Naive thymus-derived CD4-positive, alpha-beta T cell (primary cell): ENCODE data around the gene MAP4K5. TPM values are rescaled to one million over a fixed set of nuclear protein-coding genes. Genes with fewer than 3 reads are reported as not detected.

Experiments
- ATAC-seq: fragments of 150-1000 bp; cut with Tn5 transposase; 2 replicates; pipeline ENCODE4 v1.10.0; 2021; ENCODE audit warnings: mild to moderate bottlenecking, moderate library complexity
- CTCF ChIA-PET: fragments of 350-600 bp; sonication (Branson Sonifier 250); formaldehyde crosslinking; loops from one replicate; lab custom pipeline; 2021; ENCODE audit warnings: antibody characterized with exemption; lab: Charles Lee
- POLR2A ChIA-PET: fragments of 350-600 bp; sonication (Branson Sonifier 250); formaldehyde crosslinking; loops from one replicate; lab custom pipeline; 2021; ENCODE audit warnings: antibody characterized with exemption, inconsistent platforms; lab: Charles Lee
- DNase-seq, 9 donors: peaks; one replicate each; pipeline versions ENCODE4 v3.0.0 to v3.0.0-alpha.2; 2020 to 2022; ENCODE audit warnings: mixed read lengths in 1 of 9
- H3K27ac ChIP-seq: one replicate; pipeline ENCODE4 v1.7.0; 2013; ENCODE audit warnings: mild to moderate bottlenecking, low read depth, low read length, moderate library complexity
- H3K27me3 ChIP-seq, 2 donors: one replicate each; pipeline ENCODE4 v1.7.0; 2013; ENCODE audit warnings: low read length in 2 of 2, mild to moderate bottlenecking in 2 of 2, moderate library complexity in 2 of 2; ENCODE audit not compliant: control insufficient read depth in 2 of 2, insufficient read depth in 2 of 2
- H3K36me3 ChIP-seq, 3 experiments: 1 replicate in 2 of 3; 2 replicates in 1 of 3; pipeline ENCODE4 v1.7.0; 2013; ENCODE audit warnings: low read length in 3 of 3, mild to moderate bottlenecking in 3 of 3, moderate library complexity in 1 of 3; ENCODE audit not compliant: insufficient read depth in 3 of 3, control insufficient read depth in 2 of 3
- H3K4me1 ChIP-seq, 2 donors: one replicate each; pipeline ENCODE4 v1.7.0; 2013; ENCODE audit warnings: low read length in 2 of 2, mild to moderate bottlenecking in 2 of 2, moderate library complexity in 1 of 2; ENCODE audit not compliant: control insufficient read depth in 2 of 2, insufficient read depth in 2 of 2
- H3K4me3 ChIP-seq: 2 replicates; pipeline ENCODE4 v1.7.0; 2013; ENCODE audit warnings: mild to moderate bottlenecking, low read length
- H3K9me3 ChIP-seq, 3 experiments: 1 replicate in 2 of 3; 2 replicates in 1 of 3; pipeline ENCODE4 v1.7.0; 2013; ENCODE audit warnings: low read length in 3 of 3; ENCODE audit not compliant: control insufficient read depth in 2 of 3
- H3K27ac Mint-ChIP-seq, 9 donors: one replicate each; pipeline ENCODE4 v1.8.0; 2020 to 2022; ENCODE audit warnings: mixed read lengths in 9 of 9, mild to moderate bottlenecking in 8 of 9, moderate library complexity in 5 of 9, inconsistent platforms in 2 of 9
- H3K27me3 Mint-ChIP-seq, 5 donors: one replicate each; pipeline ENCODE4 v1.8.0; 2021 to 2022; ENCODE audit warnings: mixed read lengths in 5 of 5, mild to moderate bottlenecking in 1 of 5
- H3K36me3 Mint-ChIP-seq, 5 donors: one replicate each; pipeline ENCODE4 v1.8.0; 2020 to 2022; ENCODE audit warnings: mixed read lengths in 5 of 5, mild to moderate bottlenecking in 3 of 5, inconsistent platforms in 1 of 5
- H3K4me1 Mint-ChIP-seq, 7 donors: one replicate each; pipeline ENCODE4 v1.8.0; 2020 to 2022; ENCODE audit warnings: mixed read lengths in 7 of 7, mild to moderate bottlenecking in 3 of 7, inconsistent platforms in 1 of 7
- H3K4me3 Mint-ChIP-seq, 10 donors: one replicate each; pipeline ENCODE4 v1.8.0; 2020 to 2022; ENCODE audit warnings: mild to moderate bottlenecking in 10 of 10, mixed read lengths in 10 of 10, moderate library complexity in 6 of 10, inconsistent platforms in 2 of 10
- H3K9me3 Mint-ChIP-seq, 11 donors: one replicate each; pipeline ENCODE4 v1.8.0; 2020 to 2022; ENCODE audit warnings: mixed read lengths in 11 of 11, mild to moderate bottlenecking in 4 of 11, inconsistent platforms in 1 of 11, moderate library complexity in 1 of 11
- intact Hi-C, 2 donors: fragments of 100-400 bp; cut with micrococcal nuclease; formaldehyde crosslinking; loops; one replicate each; pipeline ENCODE4 v1.15.1; 2023
- polyA plus RNA-seq, 2 donors: library from polyadenylated mRNA; unstranded; fragments of 300-500 nt; fragmentation: Illumina TruSeq; gene quantifications; one replicate each; pipeline ENCODE4 v1.2.3, GENCODE V29; 2021
- total RNA-seq, 6 experiments: library from RNA in 5 of 6; stranded (reverse) in 5 of 6; gene quantifications; 1 replicate in 5 of 6; 2 replicates in 1 of 6; pipeline ENCODE4 v1.2.3 and lab custom pipeline; 2021 to 2026

The MAP4K5 gene
- 10 to 100 TPM; 30.0 to 47.5 (median 35.1) TPM for total RNA-seq
- polyA plus RNA-seq = 10 to 100 TPM; 15.4 to 26.8 TPM
- 36.6 reads per million, percentile 64 among the genes with 10 or more reads in this experiment for total RNA-seq (lab: John Stamatoyannopoulos, UW)

GRCh38 chr14:50532502-50533240 is at the start of gene MAP4K5:
Gene MAP4K5 (minus strand): TSS chr14:50532569. CDS start chr14:50532049, 520 bp downstream.
- Mint-ChIP-seq H3K4me3 (peak within 1 kb of the TSS; percentile 82 to 93 (median 91)), H3K27ac (peak within 1 kb of the TSS; percentile 64 to 96 (median 89)), H3K36me3 (peaks cover 0 to 10% (median 7%) of the 10 kb centered on the region in 5 donors), H3K4me1 (peaks cover 36 to 59% (median 46%) of the 10 kb centered on the region in 7 donors), H3K27me3 (peaks cover 0 to 21% (median 0%) of the 10 kb centered on the region in 5 donors), H3K9me3 (peaks cover 0 to 5% (median 0%) of the 10 kb centered on the region in 11 donors)
- no peaks in the 10 kb centered on the region for H3K9me3 ChIP-seq
- H3K4me1 ChIP-seq = peaks cover 16 to 24% of the 10 kb centered on the region in 2 donors
- H3K36me3 ChIP-seq = peaks cover 0 to 5% (median 0%) of the 10 kb centered on the region in 3 experiments
- peak within 1 kb of the TSS; percentile 50 for H3K4me3 ChIP-seq
- H3K27me3 ChIP-seq = no peaks in the 10 kb centered on the region
- POLR2A ChIA-PET = interaction anchor here (0.7 to 2.9 kb wide), 6 partner anchors 10 to 913 kb away, joined by 3 to 10 read pairs (median 3); partner anchors contain the start of genes KLHDC2, MGAT2 and RPL36AL
- ATAC-seq = peak; percentile 97
- intact Hi-C loops = loop anchor here (1.0 to 10.0 kb wide), 21 partner anchors 10 to 945 kb away; partner anchors contain the start of genes DMAC2L (in 2 of the 2), L2HGDH (in 2 of the 2), RPS29 (in 2 of the 2) and SOS2 (in 2 of the 2)
- peak; percentile 76 to 90 (median 85) for DNase-seq
- CTCF ChIA-PET = interaction anchor here (1.9 kb wide), 1 partner anchor 214 kb away, joined by 9 read pairs; no protein-coding TSS in a partner anchor
- H3K27ac ChIP-seq = peak within 1 kb of the TSS; percentile 78

GRCh38 chr14:50578433-50578832 is 46.1 kb upstream of the MAP4K5 start:
- Histone ChIP-seq H3K4me3 (no peak overlapping the region), H3K27me3 (no peaks in the 10 kb centered on the region), H3K4me1 (no peaks in the 10 kb centered on the region), H3K27ac (no peak overlapping the region), H3K36me3 (no peaks in the 10 kb centered on the region), H3K9me3 (no peaks in the 10 kb centered on the region)
- ChIA-PET POLR2A (no interaction called here), CTCF (interaction anchor here (0.9 kb wide), 1 partner anchor 19 kb away, joined by 3 read pairs; no protein-coding TSS in a partner anchor)
- Mint-ChIP-seq H3K36me3 (peaks cover 0 to 3% (median 0%) of the 10 kb centered on the region in 5 donors), H3K4me1 (no peaks in the 10 kb centered on the region), H3K27me3 (peaks cover 0 to 20% (median 0%) of the 10 kb centered on the region in 5 donors), H3K9me3 (no peaks in the 10 kb centered on the region), H3K27ac (no peak overlapping the region), H3K4me3 (no peak overlapping the region)
- DNase-seq (no peak), ATAC-seq (no peak)
- intact Hi-C loops = no loop called here

GRCh38 chr14:50577982-50578381 is 45.6 kb upstream of the MAP4K5 start:
- CTCF ChIA-PET = no interaction called here
- Mint-ChIP-seq H3K36me3 (peaks cover 0 to 3% (median 0%) of the 10 kb centered on the region in 5 donors), H3K27ac (no peak overlapping the region), H3K4me1 (no peaks in the 10 kb centered on the region), H3K9me3 (peaks cover 0 to under 1% (median 0%) of the 10 kb centered on the region in 11 donors), H3K27me3 (peaks cover 0 to 20% (median 0%) of the 10 kb centered on the region in 5 donors), H3K4me3 (no peak overlapping the region)
- H3K4me3 ChIP-seq = no peak overlapping the region
- H3K27ac ChIP-seq = no peak overlapping the region
- no peak for ATAC-seq
- H3K9me3 ChIP-seq = no peaks in the 10 kb centered on the region
- no peak for DNase-seq
- no peaks in the 10 kb centered on the region for H3K4me1 ChIP-seq
- intact Hi-C loops = no loop called here
- no peaks in the 10 kb centered on the region for H3K36me3 ChIP-seq
- H3K27me3 ChIP-seq = no peaks in the 10 kb centered on the region
- POLR2A ChIA-PET = no interaction called here

- Mint-ChIP-seq H3K4me1 (no peaks in the 10 kb centered on the region), H3K27ac (no peak overlapping the region), H3K9me3 (peaks cover under 1 to 19% (median 12%) of the 10 kb centered on the region in 11 donors), H3K27me3 (peaks cover 0 to 19% (median 0%) of the 10 kb centered on the region in 5 donors), H3K36me3 (peaks cover 0 to 16% (median 12%) of the 10 kb centered on the region in 5 donors), H3K4me3 (no peak overlapping the region)
- ChIA-PET POLR2A (no interaction called here), CTCF (interaction anchor here (0.6 kb wide), 1 partner anchor 12 kb away, joined by 3 read pairs; no protein-coding TSS in a partner anchor)
- Histone ChIP-seq H3K4me1 (no peaks in the 10 kb centered on the region), H3K27ac (no peak overlapping the region), H3K27me3 (no peaks in the 10 kb centered on the region), H3K4me3 (no peak overlapping the region), H3K9me3 (peaks cover 0 to 2% (median 0%) of the 10 kb centered on the region in 3 experiments), H3K36me3 (no peaks in the 10 kb centered on the region)
- intact Hi-C loops = no loop called here
- DNase-seq (no peak), ATAC-seq (no peak)
These were observed 43.4 kb upstream of the MAP4K5 start for GRCh38 chr14:50575769-50576168.

- ChIA-PET CTCF (no interaction called here), POLR2A (no interaction called here)
- H3K9me3 ChIP-seq = peaks cover 0 to 17% (median 0%) of the 10 kb centered on the region in 3 experiments
- no peak overlapping the region for H3K27ac ChIP-seq
- Mint-ChIP-seq H3K36me3 (peaks cover 5 to 28% (median 20%) of the 10 kb centered on the region in 5 donors), H3K4me3 (no peak overlapping the region), H3K4me1 (no peaks in the 10 kb centered on the region), H3K27me3 (peaks cover 0 to 11% (median 0%) of the 10 kb centered on the region in 5 donors), H3K27ac (no peak overlapping the region), H3K9me3 (peaks cover 5 to 36% (median 24%) of the 10 kb centered on the region in 11 donors)
- H3K27me3 ChIP-seq = no peaks in the 10 kb centered on the region
- H3K4me1 ChIP-seq = no peaks in the 10 kb centered on the region
- DNase-seq = no peak
- H3K36me3 ChIP-seq = no peaks in the 10 kb centered on the region
- no peak overlapping the region for H3K4me3 ChIP-seq
- intact Hi-C loops = no loop called here
- ATAC-seq = no peak
These were observed 41.5 kb upstream of the MAP4K5 start for GRCh38 chr14:50573862-50574261.

GRCh38 chr14:50569714-50570274 is 37.4 kb upstream of the MAP4K5 start:
- Histone ChIP-seq H3K27ac (no peak overlapping the region), H3K4me1 (no peaks in the 10 kb centered on the region), H3K9me3 (peaks cover 0 to 18% (median 0%) of the 10 kb centered on the region in 3 experiments), H3K36me3 (no peaks in the 10 kb centered on the region), H3K4me3 (no peak overlapping the region), H3K27me3 (no peaks in the 10 kb centered on the region)
- no peak overlapping the region for H3K27ac Mint-ChIP-seq
- H3K9me3 Mint-ChIP-seq = peaks cover 5 to 48% (median 25%) of the 10 kb centered on the region in 11 donors
- H3K27me3 Mint-ChIP-seq = peaks cover 0 to 8% (median 0%) of the 10 kb centered on the region in 5 donors
- intact Hi-C loops = no loop called here
- ATAC-seq (no peak), DNase-seq (no peak)
- H3K36me3 Mint-ChIP-seq = peaks cover 5 to 38% (median 30%) of the 10 kb centered on the region in 5 donors
- no peak overlapping the region for H3K4me3 Mint-ChIP-seq
- CTCF ChIA-PET = no interaction called here
- H3K4me1 Mint-ChIP-seq = no peaks in the 10 kb centered on the region
- POLR2A ChIA-PET = no interaction called here
